Stimulated activated CD4-positive, alpha-beta T cell treated with anti-CD3 and anti-CD28 coated beads, Interleukin-4, amount 100 ng/mL, for 48 hours (primary cell): ENCODE measurements around the gene FGD3.

Experiments used
- DNase-seq, 2 donors: peaks; one replicate each; pipeline ENCODE4 v3.0.0-alpha.2; 2020; ENCODE audit warnings: low read depth in 2 of 2

FGD3 gene

GRCh38 chr9:92954886-92955285, 7.6 kb downstream of the FGD3 start:
- no peak for DNase-seq

DNA sequence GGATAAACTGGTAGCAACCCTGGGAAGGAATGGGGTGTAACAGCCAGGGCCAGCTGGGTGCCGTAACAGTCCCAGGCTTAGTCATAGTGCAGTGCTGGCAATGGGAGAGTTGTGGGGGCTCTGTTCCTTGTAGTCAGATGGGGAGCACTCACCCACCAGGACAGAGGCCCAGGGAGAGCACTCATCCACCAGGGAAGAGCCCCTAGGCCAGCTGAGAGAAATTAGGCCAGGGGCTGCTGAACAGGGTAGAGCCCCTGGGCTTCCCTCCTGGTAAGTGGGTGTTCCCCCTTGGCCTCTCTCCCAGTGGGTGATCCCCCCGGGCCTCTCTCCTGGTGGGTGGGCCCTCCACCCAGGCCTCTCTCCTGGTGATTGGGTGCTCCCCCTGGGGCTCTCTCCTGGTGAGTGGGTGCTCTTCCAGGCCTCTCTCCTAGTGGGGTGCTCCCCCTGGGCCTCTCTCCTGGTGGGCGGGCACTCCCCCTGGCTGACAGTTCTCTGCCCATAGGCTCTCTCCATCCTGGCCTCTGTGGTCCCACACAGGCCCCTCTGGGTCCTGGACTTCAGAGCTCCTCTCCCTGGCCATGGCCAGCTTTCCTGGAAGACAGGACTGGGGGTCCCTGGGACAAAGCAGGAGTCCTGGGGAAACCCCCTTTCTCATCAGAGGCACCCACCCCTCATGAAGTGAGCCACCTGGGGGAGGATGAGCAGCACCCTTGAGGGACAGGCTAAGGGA, 13.4 kb downstream of the FGD3 start:
- DNase-seq, result no peak

DNA sequence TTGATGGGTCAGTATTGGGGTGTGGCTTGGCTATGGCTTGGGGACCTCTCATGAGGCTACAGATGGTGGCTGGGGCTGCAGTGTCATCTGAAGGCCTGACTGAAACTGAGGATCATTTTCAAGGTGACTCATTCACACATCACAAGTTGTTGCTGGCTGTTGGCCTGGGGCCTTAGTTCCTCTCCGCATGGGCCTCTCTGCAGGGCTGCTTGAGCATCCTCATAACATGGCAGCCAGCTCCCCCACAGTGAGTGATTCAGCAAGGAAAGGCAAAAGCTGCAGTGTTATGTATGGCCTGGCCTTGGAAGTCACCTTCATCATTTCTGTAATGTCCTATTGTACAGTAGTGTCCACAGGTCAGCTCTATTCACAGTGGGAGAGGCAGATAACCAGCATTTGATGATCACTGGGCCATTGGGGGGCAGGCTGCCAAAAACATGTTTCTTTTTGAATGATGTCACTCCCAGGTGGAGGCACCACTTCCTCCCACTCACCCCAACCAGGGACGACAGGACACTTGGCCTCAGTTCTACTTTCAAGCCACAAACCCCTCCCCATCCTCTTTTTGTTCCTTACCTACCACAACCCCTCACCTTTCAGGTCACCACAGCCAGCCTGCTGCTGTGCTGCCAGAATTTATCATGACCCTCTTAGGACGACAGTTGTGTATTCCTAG, 14.4 kb downstream of the FGD3 start:
- peak in 1 of 2 donors; percentile 30 for DNase-seq

GRCh38 chr9:92962303-92962649, 15.0 kb downstream of the FGD3 start:
- no peak for DNase-seq

DNA sequence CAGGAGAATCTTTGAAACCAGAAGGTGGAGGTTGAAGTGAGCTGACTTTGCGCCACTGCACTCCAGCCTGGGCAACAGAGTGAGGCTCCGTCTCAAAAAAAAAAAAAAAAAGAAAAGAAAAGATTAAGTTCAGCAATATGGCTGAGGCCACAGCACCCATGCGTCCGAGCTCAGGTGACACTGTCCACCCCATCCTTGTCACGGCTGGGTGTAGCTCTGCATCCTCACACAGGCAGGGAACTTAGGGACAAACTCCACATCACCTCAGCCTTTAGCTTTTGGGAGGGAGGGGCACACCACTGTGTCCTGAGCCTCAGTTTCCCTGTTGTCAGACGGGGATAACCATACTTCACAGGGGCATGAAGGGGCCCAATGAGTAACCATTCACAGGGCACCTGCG, 15.5 kb downstream of the FGD3 start:
- DNase-seq, result no peak

DNA sequence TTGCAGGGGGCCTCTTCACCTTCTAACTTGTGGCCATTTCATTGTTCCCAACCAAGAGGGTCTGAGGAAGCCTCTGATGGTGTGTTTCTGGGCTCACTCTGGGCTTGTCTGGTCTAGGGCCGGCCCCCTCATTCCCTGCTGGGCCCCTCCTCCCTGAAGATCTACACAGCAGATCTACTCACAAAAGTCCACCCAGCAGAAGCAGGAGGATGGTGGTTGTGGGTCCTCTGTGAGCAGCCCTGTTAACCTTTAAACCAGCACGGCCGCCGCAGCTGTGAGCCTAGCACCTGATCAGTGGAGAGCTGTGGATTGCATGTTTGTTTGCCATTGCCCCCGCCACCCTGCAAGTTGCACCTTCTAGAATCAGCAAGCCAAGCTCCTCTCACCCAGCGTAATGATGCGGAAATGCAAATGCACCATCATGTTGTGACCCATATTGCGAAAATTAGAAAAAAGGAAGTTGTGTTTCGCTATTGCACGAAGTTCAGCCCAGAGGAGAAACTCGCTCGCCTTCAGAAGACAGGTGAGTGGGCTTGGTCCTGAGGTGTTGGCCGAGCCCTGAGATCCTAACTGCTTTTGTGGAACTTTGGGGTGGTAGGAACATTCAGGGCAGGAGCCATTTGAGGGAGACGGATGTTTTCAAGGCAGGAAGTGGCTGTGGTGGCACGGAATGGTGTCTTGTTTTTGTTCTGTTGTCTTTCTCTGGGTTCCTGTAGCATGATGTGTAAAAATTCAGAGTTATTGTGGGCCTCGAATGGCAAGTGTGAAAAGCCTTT, 16.7 kb downstream of the FGD3 start:
- DNase-seq, result peak; percentile 49 to 52

- no peak for DNase-seq
Observed at GRCh38 chr9:92964607-92965060, 17.3 kb downstream of the FGD3 start.

DNA sequence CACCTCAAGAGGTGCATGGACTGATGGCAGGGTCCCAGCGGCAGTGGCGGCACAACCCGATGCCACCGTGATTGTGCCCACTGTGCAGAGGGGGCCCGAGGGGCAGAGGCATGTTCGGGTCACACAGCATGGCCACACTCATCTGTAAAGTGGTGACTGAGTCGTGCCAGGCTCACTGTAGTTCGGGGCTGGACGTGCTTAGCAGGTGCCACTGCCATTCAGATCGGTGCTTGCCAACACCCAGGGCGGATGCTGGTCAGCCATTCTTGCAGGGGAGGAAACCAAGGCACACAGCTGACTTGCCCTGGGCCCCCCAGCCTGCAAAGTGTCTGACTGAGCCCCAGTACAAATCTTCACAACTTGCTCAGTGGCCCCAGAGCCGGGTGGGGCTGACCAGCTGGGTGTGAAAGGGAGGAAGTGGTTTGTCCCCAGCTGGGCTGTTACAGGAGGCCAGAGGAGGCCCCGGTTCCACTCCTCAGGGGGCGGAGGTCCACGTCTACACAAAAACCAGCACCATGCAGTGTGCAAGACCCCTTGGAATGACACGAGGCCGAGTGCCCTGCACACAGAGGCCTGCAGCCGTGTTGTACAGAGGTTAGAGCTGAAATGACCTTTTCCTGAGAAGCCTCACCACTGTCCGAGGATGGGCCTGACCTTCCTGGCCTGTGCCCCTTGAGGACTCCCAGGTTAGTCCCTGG, 17.9 kb downstream of the FGD3 start:
- DNase-seq, result no peak

- no peak for DNase-seq
Observed at GRCh38 chr9:92965759-92966517, 18.6 kb downstream of the FGD3 start.

DNA sequence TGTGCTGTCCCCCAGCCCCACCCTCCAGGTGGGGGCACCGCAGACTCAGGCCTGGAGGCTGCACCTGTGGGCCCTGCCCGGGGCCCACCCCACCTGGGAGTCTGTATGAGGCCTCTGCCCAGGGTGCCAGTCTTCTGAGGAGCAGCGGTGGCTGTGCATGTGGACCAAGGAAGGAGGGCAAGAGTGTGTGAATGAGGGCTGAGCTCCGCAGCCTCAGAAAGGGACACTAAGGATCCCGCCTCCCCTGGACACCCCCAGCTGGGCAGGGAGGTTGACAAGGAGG, 19.1 kb downstream of the FGD3 start:
- no peak for DNase-seq

- DNase-seq, result no peak
Observed at GRCh38 chr9:92968081-92968480, 20.8 kb downstream of the FGD3 start.

DNA sequence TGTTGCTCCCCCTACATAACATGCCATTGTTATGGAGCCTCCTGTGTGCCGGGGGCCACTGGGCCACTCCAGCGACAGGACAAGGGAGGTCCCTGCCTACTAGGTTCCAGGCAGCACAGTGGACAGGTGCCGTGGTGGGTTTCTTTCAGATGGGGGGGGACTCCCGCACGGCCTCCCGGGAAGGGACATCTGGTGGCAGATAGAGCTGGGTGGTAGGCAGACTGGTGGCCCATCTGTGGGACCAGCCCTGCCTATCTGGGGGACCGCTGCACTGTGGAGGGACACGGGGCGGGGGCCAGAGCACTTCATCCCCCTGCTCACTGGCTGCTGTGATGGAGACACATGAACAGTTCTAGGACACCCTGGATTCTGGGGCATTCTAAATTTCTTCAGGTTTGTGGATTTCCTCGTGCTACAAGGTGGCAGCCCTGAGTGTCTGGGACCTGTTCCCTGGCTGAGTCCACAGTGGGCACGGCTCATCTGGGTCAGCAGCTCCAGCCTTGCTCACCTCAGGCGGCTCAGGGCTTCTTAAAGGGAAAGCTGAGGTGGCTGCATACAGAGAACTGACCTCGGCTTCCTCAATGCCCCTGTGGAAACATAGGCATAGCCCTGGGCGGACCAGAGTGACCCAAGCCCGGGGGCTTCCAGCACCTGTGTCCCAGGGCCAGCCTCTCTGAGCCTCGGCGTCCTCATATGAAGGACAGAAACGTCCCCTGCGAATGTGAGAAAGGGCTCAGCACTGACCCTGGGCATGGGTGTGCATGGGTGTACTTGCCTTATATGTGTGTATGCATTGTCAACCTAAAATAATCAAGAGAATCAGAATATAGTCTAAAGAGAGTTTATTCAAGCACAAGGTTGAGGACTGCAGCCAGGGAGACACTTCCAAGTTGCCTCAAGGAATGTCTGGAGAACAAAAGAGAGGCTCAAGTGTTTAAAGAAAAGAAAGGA, 22.5 kb downstream of the FGD3 start:
- no peak for DNase-seq

- no peak for DNase-seq
Observed at GRCh38 chr9:92970467-92970923, 23.2 kb downstream of the FGD3 start.

- DNase-seq, result no peak
Observed at GRCh38 chr9:92971121-92971520, 23.8 kb downstream of the FGD3 start.

- DNase-seq, result no peak
Observed at GRCh38 chr9:92971776-92972175, 24.5 kb downstream of the FGD3 start.

DNA sequence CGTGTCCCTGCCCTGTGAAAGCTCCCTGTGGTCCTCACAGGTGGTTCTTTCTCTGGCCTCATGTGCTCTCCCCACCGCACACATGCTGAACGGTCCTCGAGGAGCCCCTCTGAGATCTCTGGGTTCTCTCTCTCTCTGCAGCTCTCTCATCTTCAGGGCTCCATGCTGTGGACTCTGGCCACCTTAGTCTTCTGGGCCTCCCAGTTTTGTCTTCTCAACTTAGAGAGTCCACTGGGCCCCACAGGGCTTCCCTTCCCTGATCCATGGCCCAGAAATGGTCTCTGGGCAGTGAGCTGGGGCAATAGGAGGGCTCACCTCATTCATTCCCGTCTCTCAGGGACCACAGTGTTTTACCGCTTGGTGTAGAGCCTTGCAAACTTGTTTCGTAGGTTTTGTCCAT, 26.4 kb downstream of the FGD3 start:
- no peak for DNase-seq

GRCh38 chr9:92974161-92974661, 26.9 kb downstream of the FGD3 start:
- no peak for DNase-seq

DNA sequence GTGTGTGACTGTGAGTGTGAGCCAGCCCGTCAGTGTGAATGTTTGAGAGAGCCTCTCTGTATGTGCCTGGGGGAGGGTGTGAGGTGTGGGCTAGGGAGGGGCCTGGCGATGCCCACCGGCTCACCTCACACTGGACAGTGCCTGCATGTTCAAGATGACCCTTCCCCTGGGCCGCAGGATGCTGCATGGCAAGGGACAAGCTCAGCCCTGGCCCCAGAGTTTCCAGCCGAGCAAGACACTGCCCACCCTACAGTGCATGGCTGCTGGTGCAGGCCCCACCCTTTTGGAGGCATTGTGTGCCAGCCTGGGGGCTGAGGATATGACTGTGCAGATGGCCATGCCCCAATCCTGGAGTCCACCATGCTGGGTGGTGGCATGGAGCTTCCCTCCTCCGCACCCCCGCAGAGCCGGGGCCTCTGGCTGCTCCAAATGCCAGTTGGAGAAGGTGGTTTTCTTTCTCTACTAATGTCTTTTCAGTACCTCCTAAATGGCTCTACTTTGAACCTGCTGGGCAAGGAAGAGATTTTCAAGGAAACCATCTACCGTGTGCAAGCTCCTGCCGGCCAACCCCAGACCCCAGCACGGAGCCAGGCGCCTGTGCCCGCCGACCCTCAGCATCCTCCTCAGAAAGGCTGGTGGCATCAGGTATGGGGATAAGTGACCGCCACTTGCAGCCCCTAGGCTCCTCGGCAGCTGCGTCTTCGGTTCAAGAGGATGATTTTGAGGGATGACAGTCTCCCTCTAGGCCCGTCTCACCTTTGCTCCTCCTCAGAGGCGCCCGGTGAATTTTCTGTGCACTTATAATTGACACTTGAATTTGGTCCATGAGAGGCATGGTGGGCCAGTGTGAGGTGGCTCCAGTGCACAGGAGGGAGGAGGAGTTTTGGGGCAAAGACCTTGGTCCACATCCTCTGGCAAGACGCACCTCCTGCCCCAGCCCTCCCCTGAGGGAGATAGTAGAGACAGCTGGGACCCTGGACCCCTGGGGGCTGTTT, 27.7 kb downstream of the FGD3 start:
- no peak for DNase-seq

DNA sequence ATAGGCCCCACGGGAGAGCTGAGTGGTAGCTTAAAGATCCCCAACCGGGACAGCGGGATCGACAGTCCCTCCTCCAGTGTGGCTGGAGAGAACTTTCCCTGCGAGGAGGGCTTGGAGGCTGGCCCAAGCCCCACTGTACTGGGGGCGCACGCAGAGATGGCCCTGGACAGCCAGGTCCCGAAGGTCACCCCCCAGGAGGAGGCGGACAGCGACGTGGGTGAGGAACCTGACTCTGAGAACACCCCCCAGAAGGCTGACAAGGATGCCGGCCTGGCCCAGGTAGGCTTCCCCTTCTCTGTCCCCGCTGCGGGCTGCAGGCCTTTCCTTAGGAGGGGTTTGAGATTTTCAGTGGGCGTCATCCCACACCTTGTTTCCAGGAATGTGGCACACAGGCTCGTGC, 29.1 kb downstream of the FGD3 start:
- no peak for DNase-seq
